ENCODE results near the gene LPP. TPM values are rescaled to one million over a fixed set of nuclear protein-coding genes. Genes with fewer than 3 reads are reported as not detected.

Gene LPP
- total and polyA plus RNA-seq, 9 donors = 15.9 to 280 (median 134) TPM

DNA sequence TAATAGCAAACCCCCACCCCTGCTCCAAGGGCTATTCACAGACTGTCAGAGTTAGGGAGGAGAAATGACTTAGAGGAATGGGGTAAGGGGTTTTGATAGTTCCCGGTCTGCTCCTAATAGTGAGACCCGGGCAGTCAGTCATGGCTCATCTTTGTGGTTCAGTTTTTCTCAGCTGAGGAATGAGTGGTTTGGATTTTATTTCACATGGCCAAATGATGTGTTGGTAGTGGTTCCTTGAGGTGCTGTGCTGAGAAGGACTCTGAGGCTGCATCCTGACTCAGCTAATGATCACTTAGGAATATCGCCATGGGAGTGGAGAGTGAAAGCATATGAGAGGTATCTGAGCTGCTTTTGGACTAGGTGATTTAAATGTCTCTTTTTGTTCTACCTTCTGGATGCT is 80.2 kb downstream of the LPP start:
- WGBS, 3 donors = 90 to 97% (median 93%) methylated on average over 3 of the region's 3 CpGs
- TF ChIP-seq, protein P1, sequence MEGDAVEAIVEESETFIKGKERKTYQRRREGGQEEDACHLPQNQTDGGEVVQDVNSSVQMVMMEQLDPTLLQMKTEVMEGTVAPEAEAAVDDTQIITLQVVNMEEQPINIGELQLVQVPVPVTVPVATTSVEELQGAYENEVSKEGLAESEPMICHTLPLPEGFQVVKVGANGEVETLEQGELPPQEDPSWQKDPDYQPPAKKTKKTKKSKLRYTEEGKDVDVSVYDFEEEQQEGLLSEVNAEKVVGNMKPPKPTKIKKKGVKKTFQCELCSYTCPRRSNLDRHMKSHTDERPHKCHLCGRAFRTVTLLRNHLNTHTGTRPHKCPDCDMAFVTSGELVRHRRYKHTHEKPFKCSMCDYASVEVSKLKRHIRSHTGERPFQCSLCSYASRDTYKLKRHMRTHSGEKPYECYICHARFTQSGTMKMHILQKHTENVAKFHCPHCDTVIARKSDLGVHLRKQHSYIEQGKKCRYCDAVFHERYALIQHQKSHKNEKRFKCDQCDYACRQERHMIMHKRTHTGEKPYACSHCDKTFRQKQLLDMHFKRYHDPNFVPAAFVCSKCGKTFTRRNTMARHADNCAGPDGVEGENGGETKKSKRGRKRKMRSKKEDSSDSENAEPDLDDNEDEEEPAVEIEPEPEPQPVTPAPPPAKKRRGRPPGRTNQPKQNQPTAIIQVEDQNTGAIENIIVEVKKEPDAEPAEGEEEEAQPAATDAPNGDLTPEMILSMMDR (IDR thresholded peaks at IDR 0.05) = no peak
- TF ChIP-seq POLR2A (IDR thresholded peaks at IDR 0.05) = no peak
- TF ChIP-seq EP300 (IDR thresholded peaks at IDR 0.05) = no peak
- Histone ChIP-seq H3K4me3 (no peak overlapping the region), H3K36me3 (no peaks in the 10 kb centered on the region), H3K4me1 (ENCODE audit: insufficient read depth) (peaks cover 16% of the 10 kb centered on the region), H3K9me3 (no peaks in the 10 kb centered on the region), H3K27ac (no peak overlapping the region), H3K27me3 (no peaks in the 10 kb centered on the region)
- intact Hi-C loops (cut with DNase I) = no loop called here
- DNase-seq = no peak

DNA sequence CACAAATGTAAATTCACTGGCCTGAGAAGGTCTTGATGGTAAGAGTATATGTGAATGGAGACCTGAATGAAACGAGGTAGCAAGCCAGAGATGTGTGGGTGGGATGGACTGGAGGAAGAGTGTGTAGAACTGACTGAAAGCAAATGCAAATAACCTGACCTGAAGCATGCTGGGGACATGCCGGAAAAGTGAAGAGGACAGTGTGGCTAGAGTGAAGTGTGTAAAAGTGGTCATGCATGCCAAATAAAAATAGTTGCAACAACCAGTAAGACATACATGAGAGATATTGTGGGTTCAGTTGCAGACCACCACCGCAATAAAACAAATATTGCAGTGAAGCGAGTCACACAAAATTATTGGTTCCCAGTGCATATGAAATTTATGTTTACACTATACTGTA is 82.3 kb downstream of the LPP start:
- Histone ChIP-seq H3K4me1 (ENCODE audit: insufficient read depth) (peaks cover 21% of the 10 kb centered on the region), H3K36me3 (no peaks in the 10 kb centered on the region), H3K27me3 (no peaks in the 10 kb centered on the region), H3K9me3 (no peaks in the 10 kb centered on the region), H3K4me3 (no peak overlapping the region), H3K27ac (no peak overlapping the region)
- TF ChIP-seq EP300 (IDR thresholded peaks at IDR 0.05) (no peak), POLR2A (IDR thresholded peaks at IDR 0.05) (no peak)
- TF ChIP-seq, protein P1 (IDR thresholded peaks at IDR 0.05) = no peak
- 93 to 97% (median 95%) methylated on average over 4 of the region's 4 CpGs for WGBS, 3 donors
- intact Hi-C loops (cut with DNase I) = no loop called here
- no peak for DNase-seq

DNA sequence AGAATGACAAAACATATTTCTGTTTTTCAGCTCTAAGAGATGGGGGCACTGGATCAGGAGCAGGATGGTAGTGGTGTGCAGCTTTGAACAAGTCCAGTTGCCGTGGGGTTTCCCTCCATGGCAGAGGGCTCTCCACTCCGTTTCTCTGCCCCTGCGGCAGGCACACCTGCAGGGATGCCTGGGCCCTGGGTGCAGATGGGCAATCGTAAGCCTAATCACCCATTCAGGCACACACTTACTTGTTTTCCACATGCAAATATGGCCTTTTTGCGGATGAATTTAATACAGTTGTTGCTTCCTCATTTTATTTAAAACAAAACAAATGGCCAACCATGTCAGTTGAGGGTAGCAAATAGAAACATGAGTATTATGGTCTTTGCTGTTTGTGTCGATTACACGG is 85.1 kb downstream of the LPP start:
- Histone ChIP-seq H3K36me3 (no peaks in the 10 kb centered on the region), H3K4me3 (no peak overlapping the region), H3K27me3 (no peaks in the 10 kb centered on the region), H3K9me3 (no peaks in the 10 kb centered on the region), H3K4me1 (ENCODE audit: insufficient read depth) (peaks cover 23% of the 10 kb centered on the region), H3K27ac (no peak overlapping the region)
- intact Hi-C loops (cut with DNase I) = no loop called here
- WGBS, 3 donors = 93 to 94% (median 93%) methylated on average over 7 of the region's 7 CpGs
- DNase-seq = no peak
- TF ChIP-seq EP300 (IDR thresholded peaks at IDR 0.05) (no peak), POLR2A (IDR thresholded peaks at IDR 0.05) (no peak)
- TF ChIP-seq, protein P1 (IDR thresholded peaks at IDR 0.05) = no peak

DNA sequence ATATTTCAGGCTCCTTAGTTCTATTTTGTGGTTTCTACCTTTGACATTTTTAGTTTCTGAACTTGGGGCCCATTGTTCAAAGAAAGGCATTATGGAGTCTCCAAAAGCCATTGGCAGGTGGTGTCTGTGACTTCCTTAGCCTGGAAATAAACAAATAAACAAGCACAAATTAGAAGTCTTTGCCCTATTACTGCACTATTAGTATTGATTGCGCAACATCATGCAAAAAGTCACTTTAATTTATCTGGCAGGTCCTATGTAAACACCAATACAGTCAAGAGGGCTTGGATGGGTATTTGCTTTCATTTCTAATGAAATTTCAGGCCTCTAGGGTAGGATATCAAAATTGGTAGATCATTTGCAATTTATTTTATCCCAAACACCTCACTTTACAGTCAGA is 85.6 kb downstream of the LPP start:
- no peak for DNase-seq
- no peaks in the 10 kb centered on the region for H3K27me3 ChIP-seq
- H3K4me3 ChIP-seq = no peak overlapping the region
- intact Hi-C loops (cut with DNase I) = no loop called here
- TF ChIP-seq, protein P1 (IDR thresholded peaks at IDR 0.05) = no peak
- no peak overlapping the region for H3K27ac ChIP-seq
- H3K9me3 ChIP-seq = no peaks in the 10 kb centered on the region
- WGBS, 3 donors = 95 to 100% (median 100%) methylated on average over 1 of the region's 1 CpG
- H3K4me1 ChIP-seq (ENCODE audit: insufficient read depth) = peaks cover 19% of the 10 kb centered on the region
- H3K36me3 ChIP-seq = no peaks in the 10 kb centered on the region

Data from ovary (tissue), 9 donors.